Keratinocyte (primary cell): ENCODE data around the gene PSMB7.

Source experiments
- CTCF ChIP-seq, 3 experiments: IDR thresholded peaks in 1 of 3; conservative IDR thresholded peaks in 1 of 3; optimal IDR thresholded peaks in 1 of 3; 2 replicates in 2 of 3; 3 replicates in 1 of 3; pipeline versions ENCODE3 to v1.5.1; 2011; ENCODE audit warnings: low read length in 3 of 3, mild to moderate bottlenecking in 3 of 3, moderate library complexity in 2 of 3, control low read depth in 1 of 3, inconsistent platforms in 1 of 3; ENCODE audit not compliant: insufficient read depth in 2 of 3; ENCODE audit errors: extremely low read depth in 1 of 3
- EZH2 ChIP-seq: IDR thresholded peaks from one replicate; pipeline ENCODE4 v1.6.1; 2012; ENCODE audit warnings: inconsistent platforms, mild to moderate bottlenecking, low read length, moderate library complexity

GRCh38 chr9:124325816-124326215, 89.4 kb downstream of the PSMB7 start:
- no peak for TF ChIP-seq CTCF (optimal IDR thresholded peaks at IDR 0.05 in 1 of 3, IDR thresholded peaks at IDR 0.05 in 1 of 3, conservative IDR thresholded peaks at IDR 0.05 in 1 of 3; ENCODE audit: extremely low read depth in 1 of 3, insufficient read depth in 2 of 3, low read length in 3 of 3)
- TF ChIP-seq EZH2: no peak
